GM21529 (cell line): ENCODE results near the gene SHROOM2.
"Not testable (repeated sequence)": the region's sequence is repeated elsewhere in the genome, so short reads cannot be mapped to it uniquely, and the experiment has no call there.

Experiments used
- ATAC-seq: cut with Tn5 transposase; IDR thresholded peaks from one replicate; pipeline ENCODE4 v1.9.1; 2021; ENCODE audit not compliant: unreplicated experiment

Gene SHROOM2

GRCh38 chrX:9785944-9786797 is at the start of gene SHROOM2:
Gene SHROOM2 (plus strand): TSS chrX:9786429. CDS start chrX:9786546, 117 bp downstream.
- no peak for ATAC-seq

GRCh38 chrX:9737363-9737762 is 48.9 kb upstream of the SHROOM2 start:
- no peak for ATAC-seq

DNA sequence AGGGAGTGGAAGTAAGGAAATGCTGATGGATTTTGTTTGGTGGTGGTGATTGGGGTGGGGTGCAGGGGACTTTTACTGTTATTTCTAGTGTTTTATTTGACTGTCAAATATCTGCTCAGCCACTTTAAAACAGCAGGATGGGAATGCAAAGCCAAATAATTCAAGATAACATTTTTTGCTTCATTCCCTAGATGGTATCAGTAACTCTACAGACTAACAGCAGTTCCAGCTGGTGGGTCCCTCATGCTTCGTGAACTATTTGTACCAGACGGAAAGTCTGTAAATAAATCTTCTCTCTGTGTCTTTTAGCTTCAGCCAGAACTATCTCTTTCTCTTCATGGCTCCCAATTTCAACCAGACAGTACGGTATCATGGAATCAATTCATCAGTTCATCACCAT is 48.1 kb upstream of the SHROOM2 start:
- ATAC-seq = no peak

DNA sequence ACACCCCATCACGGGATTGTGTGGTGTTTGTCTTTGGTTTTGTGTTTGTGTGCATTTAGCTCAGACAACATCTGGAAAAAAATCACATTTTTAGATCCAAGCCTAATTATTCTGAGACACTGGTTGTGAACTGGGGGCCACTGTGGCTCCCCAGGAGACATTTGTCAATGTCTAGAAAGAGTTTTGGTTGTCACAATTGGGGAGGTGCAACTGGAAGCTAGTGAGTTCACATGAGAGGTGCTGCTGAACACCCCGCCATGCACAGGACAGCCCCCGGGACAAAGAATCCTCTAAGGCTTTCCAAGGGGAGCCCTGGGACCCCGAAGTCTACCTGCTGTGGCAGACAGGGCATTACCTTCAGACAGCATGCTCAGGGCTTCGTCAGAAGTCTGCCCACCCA is 47.1 kb upstream of the SHROOM2 start:
- no peak for ATAC-seq

GRCh38 chrX:9745417-9746115 is 40.7 kb upstream of the SHROOM2 start:
- ATAC-seq = no peak

- no peak for ATAC-seq
Measured at GRCh38 chrX:9746148-9746888, 39.9 kb upstream of the SHROOM2 start.

DNA sequence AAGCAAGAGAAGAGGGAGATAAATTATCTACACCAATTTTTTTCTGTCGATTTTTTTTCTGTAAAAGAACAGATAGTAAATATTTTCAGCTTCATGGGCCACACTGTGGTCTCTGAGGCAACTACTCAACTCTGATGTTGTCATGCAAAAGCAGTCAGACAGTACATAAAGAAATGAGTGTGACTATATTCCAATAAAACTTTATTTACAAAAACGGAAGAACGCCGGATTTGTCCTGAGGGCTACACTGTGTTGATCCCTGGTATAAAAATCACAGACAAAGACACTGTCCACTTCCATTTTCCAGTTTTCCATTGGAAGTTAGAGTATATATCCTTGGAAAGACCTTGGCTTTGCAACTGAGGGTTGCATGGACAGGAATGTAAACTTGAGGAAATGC is 38.6 kb upstream of the SHROOM2 start:
- no peak for ATAC-seq

- ATAC-seq = no peak
Measured at GRCh38 chrX:9749146-9749692, 37.0 kb upstream of the SHROOM2 start.

- ATAC-seq = no peak
Measured at GRCh38 chrX:9757366-9757765, 28.9 kb upstream of the SHROOM2 start.

DNA sequence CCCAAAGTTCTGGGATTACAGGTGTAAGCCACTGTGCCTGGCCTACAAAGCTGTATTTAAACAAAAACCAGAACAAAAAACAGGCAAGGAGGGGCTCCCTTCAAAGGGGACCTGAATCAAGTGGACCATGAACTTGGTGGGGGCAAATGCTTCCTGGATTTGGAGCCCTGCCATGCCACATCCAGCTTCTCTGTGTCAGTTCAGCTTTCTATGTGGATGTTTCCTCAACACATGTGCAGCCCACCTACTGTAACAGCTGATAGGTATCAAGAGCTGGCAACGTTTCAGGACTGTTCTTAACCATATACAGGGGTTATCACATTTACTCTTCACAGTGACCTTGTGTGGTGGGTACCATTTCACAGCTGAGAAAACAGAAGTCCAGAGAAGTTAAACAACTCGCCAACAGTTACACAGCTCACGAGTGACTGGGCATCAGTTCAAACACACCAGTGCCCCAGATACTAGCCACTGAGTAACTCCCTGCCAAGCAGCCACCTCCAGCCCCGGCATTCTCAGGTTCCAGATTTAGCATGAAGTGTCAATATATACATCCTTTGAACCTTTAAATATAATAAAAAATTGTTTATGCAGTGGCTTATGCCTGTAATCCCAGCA is 28.1 kb upstream of the SHROOM2 start:
- no peak for ATAC-seq

GRCh38 chrX:9759337-9759736 is 26.9 kb upstream of the SHROOM2 start:
- no peak for ATAC-seq

DNA sequence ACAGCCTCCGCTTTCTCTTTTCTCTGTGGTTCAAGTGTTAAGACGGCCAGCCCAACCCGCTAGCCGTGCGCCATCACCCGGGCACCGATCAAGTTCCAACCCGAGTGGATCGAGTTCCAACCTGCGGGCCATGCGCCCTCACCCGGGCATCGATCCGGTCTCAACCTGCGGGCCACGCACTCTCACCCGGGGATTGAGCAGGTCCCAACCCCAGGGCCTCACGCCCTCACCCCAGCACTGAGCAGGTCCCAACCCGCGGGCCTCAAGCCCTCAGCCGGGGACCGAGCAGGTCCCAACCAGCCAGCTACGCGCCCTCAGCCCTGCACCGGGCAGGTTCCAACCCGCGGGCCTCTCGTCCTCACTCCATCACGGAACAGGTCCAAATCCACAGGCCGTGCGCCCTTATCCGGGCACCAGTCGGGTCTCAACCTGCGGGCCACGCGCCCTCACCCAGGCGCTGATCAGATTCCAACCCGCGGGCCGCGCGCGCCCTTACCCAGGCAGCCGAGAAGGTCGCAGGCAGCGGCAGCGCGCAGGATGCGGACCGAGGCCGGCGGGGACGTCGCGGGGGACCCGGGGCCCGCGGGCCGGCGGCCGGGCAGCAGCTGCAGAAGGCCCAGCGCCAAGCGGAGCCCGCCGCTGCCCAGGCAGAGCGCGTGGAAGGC is 21.0 kb upstream of the SHROOM2 start:
- ATAC-seq = no peak

GRCh38 chrX:9765737-9766097 is 20.5 kb upstream of the SHROOM2 start, which contains the start of gene GPR143:
Gene GPR143 (minus strand): TSS chrX:9765847. CDS start chrX:9765817, 30 bp downstream.
- ATAC-seq = no peak

GRCh38 chrX:9767375-9767774 is 18.9 kb upstream of the SHROOM2 start:
- no peak for ATAC-seq

GRCh38 chrX:9768321-9768839 is 17.8 kb upstream of the SHROOM2 start:
- ATAC-seq = not testable (repeated sequence)

- no peak for ATAC-seq
Measured at GRCh38 chrX:9770319-9770718, 15.9 kb upstream of the SHROOM2 start.

DNA sequence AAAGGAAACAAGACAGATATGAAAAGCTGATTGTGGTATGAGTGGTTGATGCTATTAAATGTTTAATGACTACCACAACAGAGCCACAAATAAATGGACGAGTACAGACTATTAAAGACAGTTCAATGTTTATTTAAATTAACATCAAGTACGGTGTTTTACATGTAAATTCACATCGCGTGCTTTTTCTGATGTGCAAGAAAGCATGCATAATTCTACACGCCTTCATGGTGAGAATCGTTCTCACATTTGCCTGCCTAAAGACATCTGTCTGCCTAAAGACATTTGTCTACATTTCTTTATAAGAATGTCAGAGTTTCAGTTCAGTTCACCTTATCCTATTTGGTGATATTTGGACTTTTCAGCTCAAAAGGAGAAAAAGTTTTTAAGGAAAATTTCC is 13.3 kb upstream of the SHROOM2 start:
- no peak for ATAC-seq

DNA sequence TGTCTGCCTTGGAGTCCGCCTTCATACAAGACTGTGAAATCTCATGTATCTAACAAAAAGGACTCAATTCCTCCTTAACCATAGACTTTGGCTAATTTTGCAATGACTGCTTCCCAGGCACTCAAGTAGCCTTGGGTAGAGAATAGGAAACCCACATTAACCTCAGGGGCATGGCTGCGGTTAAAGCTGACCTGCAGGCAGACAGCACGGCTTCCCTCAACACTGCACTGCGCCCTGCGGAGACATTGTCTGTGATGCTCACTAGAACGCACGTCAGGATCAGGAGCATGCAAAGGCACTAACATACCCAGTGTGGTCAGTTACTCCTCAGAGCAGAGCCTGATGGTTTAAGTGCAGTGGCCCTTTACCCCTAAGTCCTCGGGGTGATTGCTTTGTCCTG is 10.3 kb upstream of the SHROOM2 start:
- ATAC-seq = no peak

DNA sequence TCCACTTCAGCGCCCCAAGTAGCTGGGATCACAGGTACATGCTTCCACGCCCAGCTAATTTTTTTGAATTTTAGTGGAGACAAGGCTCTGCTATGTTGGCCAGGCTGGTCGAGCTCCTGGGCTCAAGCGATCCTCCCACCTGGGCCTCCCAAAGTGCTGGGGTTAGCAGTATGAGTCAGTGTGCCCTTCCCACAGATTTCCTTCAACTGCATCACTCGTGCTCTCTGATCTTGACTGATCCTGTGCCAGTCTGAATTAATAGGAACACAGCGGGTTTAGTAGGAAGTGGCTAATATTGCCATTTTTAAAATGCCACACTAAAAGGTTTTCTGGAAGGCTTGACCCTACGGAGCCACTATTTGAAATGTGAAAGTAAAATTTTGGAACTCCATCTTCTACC is 4.3 kb upstream of the SHROOM2 start:
- no peak for ATAC-seq

- ATAC-seq = no peak
Measured at GRCh38 chrX:9784332-9784731, 1.9 kb upstream of the SHROOM2 start.
